Activated CD4-positive, alpha-beta T cell treated with anti-CD3 and anti-CD28 coated beads for 1 hour (primary cell): ENCODE data around the gene SIGLEC9.
"Not testable (repeated sequence)": the region's sequence is repeated elsewhere in the genome, so short reads cannot be mapped to it uniquely, and the experiment has no call there.

Experiments used
- DNase-seq: peaks from one replicate; pipeline ENCODE4 v3.0.0-alpha.2; 2020

The SIGLEC9 gene

GRCh38 chr19:51125421-51126075 is 842 bp downstream of the SIGLEC9 start:
- DNase-seq: no peak

GRCh38 chr19:51127032-51127431 is 2.3 kb downstream of the SIGLEC9 start:
- DNase-seq: no peak

DNA sequence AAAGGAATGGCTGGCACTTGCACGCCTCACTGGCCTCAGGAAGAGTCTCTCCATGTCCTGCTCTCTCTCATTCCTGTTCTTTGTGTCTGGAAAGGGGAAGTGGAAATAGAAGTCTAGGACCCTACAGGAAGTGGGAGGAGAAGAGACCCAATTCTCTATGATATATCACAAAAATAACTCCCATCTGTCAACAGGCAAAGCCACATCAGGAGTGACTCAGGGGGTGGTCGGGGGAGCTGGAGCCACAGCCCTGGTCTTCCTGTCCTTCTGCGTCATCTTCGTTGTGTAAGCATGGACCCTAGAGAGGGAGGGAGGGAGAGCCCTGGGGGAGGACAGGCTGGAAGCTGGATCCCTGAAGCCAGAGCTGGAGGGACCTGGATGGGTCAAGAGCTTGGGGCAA is 3.0 kb downstream of the SIGLEC9 start:
- DNase-seq: no peak

DNA sequence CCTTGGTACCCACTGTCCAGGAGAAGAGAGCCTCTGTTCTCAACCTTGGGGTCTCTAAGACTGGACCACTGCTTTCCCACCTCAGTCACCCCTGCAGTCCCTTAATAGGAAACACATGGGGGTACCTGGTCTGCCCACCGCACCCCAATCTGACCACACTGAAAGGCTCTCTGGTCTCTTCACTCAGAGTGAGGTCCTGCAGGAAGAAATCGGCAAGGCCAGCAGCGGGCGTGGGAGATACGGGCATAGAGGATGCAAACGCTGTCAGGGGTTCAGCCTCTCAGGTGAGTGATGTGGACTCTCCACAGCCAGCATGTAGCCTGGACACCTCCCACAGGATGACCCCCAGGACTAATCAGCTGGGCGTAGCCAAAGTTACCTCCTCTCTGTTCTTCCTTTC is 3.5 kb downstream of the SIGLEC9 start:
- no peak for DNase-seq

GRCh38 chr19:51129716-51130115 is 5.0 kb downstream of the SIGLEC9 start:
- DNase-seq: no peak

DNA sequence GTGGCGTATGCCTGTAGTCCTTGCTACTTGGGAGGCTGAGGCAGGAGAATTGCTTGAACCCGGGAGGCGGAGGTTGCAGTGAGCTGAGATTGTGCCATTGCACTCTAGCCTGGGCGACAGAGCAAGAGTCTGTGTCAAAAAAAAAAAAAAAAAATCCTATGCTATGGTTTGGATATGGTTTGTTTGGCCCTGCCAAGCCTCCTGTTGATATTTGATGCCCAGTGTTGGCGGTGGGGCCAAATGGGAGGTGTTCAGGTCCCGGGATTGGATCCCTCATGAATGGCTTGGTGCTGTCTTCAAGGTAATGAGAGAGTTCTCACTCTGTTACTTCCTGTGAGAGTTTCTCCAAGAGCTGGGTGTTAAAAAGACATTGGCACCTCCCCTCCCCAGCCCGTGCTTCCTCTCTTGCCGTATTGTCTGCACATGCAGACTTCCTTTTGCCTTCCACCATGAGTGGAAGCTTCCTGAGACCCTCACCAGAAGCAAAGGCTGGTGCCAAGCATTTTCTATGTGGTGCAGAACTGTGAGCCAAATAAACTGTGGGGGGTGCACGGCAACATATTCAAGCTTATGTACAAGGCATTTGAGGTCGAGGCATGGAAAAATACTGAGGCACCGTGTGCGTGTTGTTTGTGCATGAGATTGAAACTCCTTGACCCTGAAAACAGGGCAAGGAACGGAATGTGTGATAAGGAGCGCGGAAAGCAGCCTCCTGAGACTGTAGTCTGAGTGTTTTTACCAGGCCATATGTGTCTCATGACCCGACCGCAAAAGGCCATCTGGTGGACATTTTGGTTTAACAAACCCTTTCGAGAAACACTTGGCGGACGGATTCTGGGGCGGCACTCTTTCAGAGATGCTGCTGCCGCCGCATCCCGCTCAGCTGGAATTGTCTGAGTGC is 7.3 kb downstream of the SIGLEC9 start:
- DNase-seq: no peak

- no peak for DNase-seq
Measured at GRCh38 chr19:51135004-51135403, 10.3 kb downstream of the SIGLEC9 start.

DNA sequence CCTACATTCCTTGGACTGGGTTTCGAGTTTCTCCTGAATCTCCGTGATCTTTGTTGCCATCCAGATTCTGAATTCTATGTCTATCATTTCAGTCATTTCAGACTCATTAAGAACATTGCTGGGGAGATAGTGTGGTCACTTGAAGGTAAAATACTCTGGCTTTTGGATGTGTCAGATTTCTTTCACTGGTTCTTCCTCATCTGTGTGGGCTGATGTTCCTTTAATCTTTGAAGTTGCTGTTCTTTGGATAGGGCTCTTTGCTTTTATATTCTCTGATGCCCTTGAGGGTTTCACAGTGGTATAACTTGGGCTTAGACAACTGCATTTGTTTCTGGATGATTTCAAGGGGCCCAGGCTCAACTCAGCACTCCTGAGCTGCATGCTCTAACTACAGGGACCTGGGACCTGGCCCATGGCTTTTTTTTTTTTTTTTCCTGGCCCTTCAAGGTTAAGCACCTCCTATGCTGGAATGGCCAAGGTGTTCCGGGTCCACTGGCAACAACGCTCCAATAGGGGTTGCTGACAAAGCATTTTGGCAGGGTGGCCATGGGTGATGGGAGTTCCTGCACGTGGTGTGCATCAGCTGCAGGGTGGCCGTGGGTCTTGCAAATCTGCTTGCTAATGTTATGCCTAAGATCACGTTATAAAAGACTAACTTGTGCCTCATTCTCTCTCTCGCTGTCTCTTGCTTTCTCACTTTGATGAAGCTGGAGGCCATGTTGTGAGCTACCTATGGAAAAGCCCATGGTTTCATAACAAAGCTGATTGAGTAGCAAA is 11.5 kb downstream of the SIGLEC9 start:
- no peak for DNase-seq

DNA sequence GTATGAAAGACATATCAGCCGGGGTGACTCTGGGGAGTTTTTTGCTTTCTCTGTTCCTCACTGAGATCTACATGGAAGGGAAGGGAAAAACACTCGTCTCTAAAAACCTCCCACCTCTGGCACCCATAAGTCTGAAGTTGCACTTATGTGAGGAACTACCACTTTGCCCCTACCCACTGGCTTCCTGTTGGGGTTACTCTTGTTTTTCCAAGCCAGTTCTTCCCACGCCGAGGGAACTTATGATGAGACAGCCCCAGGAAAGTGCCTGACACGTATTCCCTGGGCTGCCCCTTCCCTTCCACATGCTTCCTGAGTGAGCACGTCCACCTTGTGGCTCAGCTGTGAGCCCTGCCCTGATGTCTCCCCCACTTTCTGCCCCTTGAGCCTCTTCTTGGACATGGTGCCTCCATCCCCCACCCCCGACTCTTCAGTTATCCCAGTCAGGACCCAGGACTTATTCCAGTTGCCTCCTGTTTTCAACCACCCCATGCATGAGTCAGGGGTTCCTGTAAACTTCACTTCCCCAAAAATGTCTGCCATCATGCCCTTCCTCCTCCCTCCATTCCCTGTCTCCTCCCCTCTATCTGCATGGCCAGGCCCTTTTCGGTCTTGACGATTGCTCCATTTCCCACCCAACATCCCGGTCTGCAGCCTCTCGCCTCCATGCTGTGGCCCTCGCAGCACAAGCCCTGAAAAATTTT is 12.3 kb downstream of the SIGLEC9 start:
- DNase-seq: no peak

GRCh38 chr19:51137792-51138425 is 13.2 kb downstream of the SIGLEC9 start:
- DNase-seq: no peak

DNA sequence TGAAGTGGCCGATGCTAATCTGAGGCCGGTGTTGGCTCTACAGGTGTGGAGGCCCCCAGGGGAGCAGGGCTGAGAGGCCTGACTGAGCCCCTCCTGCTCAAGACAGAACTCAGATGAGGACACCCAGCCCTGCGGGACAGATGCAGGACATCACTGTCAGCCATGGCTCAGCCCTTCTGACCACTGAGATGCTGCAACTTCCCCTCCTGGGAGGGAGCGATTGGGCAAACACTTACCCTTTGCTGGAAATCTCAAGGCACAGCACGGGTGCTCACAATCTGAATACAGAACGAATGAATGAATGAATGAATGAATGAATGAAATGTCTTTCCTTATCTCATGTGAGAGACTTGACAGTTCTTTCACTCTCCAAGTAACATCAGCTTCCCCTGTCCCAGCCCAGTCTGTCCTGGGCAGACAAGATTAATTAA is 13.9 kb downstream of the SIGLEC9 start:
- no peak for DNase-seq

- no peak for DNase-seq
Measured at GRCh38 chr19:51139299-51140014, 14.8 kb downstream of the SIGLEC9 start.

DNA sequence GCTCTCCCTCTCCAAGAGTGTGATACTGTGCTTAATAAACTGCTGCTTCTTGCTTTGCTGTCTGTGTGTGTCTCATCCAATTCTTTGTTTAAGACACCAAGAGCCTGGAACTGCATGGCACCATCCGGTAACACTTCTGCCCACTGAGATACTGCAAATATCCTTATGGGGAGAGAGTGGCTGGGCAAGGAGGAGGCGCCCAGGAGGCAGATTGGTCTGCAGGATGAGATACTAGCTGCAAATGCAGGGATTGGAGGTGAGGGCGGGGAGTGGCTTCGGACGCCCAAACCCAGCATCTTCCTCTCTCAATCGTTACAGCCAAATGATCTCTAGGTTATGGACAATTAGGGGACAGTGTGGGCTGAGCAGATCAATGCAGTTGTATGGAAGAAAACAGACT is 15.7 kb downstream of the SIGLEC9 start:
- no peak for DNase-seq

- DNase-seq: no peak
Measured at GRCh38 chr19:51141181-51141580, 16.5 kb downstream of the SIGLEC9 start.

DNA sequence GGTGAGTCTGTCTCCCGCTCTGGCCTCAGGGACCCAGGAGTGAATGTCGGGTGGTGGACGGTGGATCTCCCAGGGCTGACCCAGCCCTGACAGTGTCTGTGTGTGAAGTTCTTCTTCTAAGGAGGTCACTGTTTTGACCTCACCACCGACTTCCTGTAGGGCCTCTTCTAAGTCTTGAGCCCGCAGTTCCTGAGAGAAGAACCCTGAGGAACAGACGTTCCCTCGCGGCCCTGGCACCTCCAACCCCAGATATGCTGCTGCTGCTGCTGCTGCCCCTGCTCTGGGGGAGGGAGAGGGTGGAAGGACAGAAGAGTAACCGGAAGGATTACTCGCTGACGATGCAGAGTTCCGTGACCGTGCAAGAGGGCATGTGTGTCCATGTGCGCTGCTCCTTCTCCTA is 17.4 kb downstream of the SIGLEC9 start, which contains the start of gene SIGLEC7:
TSS of gene SIGLEC7 (plus strand) at position 183 of the 400 bp plus-strand sequence. CDS start at position 252, 69 bp downstream.
- DNase-seq: no peak

GRCh38 chr19:51142809-51143475 is 18.2 kb downstream of the SIGLEC9 start:
- DNase-seq: not testable (repeated sequence)

DNA sequence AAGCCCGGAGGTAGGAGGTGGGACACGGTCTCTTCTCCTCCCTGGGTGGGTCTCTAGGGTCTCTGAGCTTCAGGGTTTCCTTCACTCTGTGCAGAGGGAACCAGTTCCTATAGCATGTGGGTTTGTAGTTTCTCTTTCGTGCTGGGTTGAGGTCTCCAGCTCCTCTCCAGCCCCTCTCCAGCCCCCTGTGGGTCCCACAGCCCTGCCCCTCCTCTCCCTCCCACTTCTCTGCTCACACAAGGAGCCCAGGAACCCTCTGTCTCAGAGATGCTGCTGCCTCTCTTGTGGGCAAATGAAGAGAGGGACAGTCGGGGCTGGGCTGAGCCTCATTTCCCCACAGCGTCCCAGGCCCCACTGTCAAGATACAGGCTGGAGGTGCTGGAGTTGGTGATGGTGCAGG is 18.8 kb downstream of the SIGLEC9 start:
- no peak for DNase-seq

- DNase-seq: no peak
Measured at GRCh38 chr19:51144482-51145045, 19.9 kb downstream of the SIGLEC9 start.

- DNase-seq: no peak
Measured at GRCh38 chr19:51145916-51146493, 21.3 kb downstream of the SIGLEC9 start.

- DNase-seq: no peak
Measured at GRCh38 chr19:51146751-51147150, 22.0 kb downstream of the SIGLEC9 start.
